K562 (cell line): Measurements from ENCODE around the gene FOXA3. TPM values are rescaled to one million over a fixed set of nuclear protein-coding genes. Genes with fewer than 3 reads are reported as not detected.
A peak's percentile ranks its signal among the peaks of the same experiment; 100 is the strongest.

Source experiments
- ATAC-seq: fragments of 200-7000 bp; cut with Tn5 transposase; 3 replicates; pipeline ENCODE4 v1.9.1; 2020; ENCODE audit warnings: moderate library complexity
- BruUV-seq: library from RNA; stranded (reverse); fragments of 400-500 nt; replicated peaks from 2 replicates; lab custom pipeline; 2021; lab: Mats Ljungman, UMichigan
- CTCF ChIA-PET: fragments of 300-600 bp; formaldehyde crosslinking; extraction: SDS; loops from one replicate; lab custom pipeline; 2021; ENCODE audit warnings: low intra/inter-chr PET ratio; lab: Yijun Ruan, JAX
- POLR2A ChIA-PET: fragments of 300-600, 350-650 bp; sonication (Branson Sonifier 250); formaldehyde crosslinking; extraction: SDS; loops from one replicate; lab custom pipeline; 2021; ENCODE audit warnings: antibody characterized with exemption, inconsistent platforms; lab: Yijun Ruan, JAX
- DNase-seq, 4 experiments: peaks; one replicate each; pipeline versions ENCODE4 v3.0.0 to v3.0.0-alpha.2; 2011 to 2018; ENCODE audit warnings: low spot score in 3 of 4, mixed read lengths in 3 of 4; ENCODE audit errors: extremely low read depth in 1 of 4
- FAIRE-seq: peaks from 2 replicates; lab custom pipeline; 2011; peaks lifted over from hg19 to GRCh38; lab: Jason Lieb, UNC
- H2AFZ ChIP-seq: 2 replicates; pipeline ENCODE4 v1.6.0; 2011; ENCODE audit warnings: low read depth, low read length, control low read depth, inconsistent platforms
- H3K27ac ChIP-seq: fragments of 200-600 bp; 3 replicates; pipeline ENCODE4 v1.8.0; 2011; ENCODE audit warnings: low read depth, mild to moderate bottlenecking, control low read depth, inconsistent platforms, low read length, moderate library complexity, mixed read lengths; ENCODE audit errors: extremely low read depth
- H3K27me3 ChIP-seq, 2 experiments: fragments of 300-600 bp in 1 of 2; 2 replicates in 1 of 2; 3 replicates in 1 of 2; pipeline versions ENCODE4 v1.6.0 to v1.8.0; 2011; ENCODE audit warnings: inconsistent platforms in 2 of 2, low read length in 2 of 2, mild to moderate bottlenecking in 1 of 2, mixed read lengths in 1 of 2, moderate library complexity in 1 of 2; ENCODE audit not compliant: control insufficient read depth in 2 of 2, insufficient read depth in 2 of 2
- H3K36me3 ChIP-seq: fragments of 300-600 bp; 3 replicates; pipeline ENCODE4 v1.8.0; 2011; ENCODE audit warnings: mild to moderate bottlenecking, low read length, inconsistent platforms; ENCODE audit not compliant: control insufficient read depth, insufficient read depth
- H3K4me1 ChIP-seq, 2 experiments: fragments of 200-600 bp in 1 of 2; replicated peaks in 1 of 2; 2 replicates in 1 of 2; 3 replicates in 1 of 2; pipeline versions ENCODE4 v1.5.1 to v1.8.0; 2011; ENCODE audit warnings: inconsistent platforms in 2 of 2, low read length in 2 of 2, mild to moderate bottlenecking in 1 of 2, mixed read lengths in 1 of 2, moderate library complexity in 1 of 2; ENCODE audit not compliant: control insufficient read depth in 2 of 2, insufficient read depth in 2 of 2
- H3K4me2 ChIP-seq: 2 replicates; pipeline ENCODE4 v1.6.1; 2011; ENCODE audit warnings: low read length, control low read depth, inconsistent platforms, mixed read lengths; ENCODE audit not compliant: insufficient read depth
- H3K4me3 ChIP-seq: fragments of 200-600 bp; sonication (generic), shearing (Covaris generic); 2 replicates; pipeline ENCODE4 v1.5.1; 2016; ENCODE audit warnings: control low read depth, inconsistent platforms
- H3K79me2 ChIP-seq: fragments of 200-600 bp; 3 replicates; pipeline ENCODE4 v1.8.0; 2011; ENCODE audit warnings: low read length, inconsistent platforms; ENCODE audit not compliant: control insufficient read depth, insufficient read depth
- H3K9ac ChIP-seq, 2 experiments: 2 replicates each; pipeline versions ENCODE4 v1.6.0 to v1.6.1; 2011; ENCODE audit warnings: low read depth in 2 of 2, low read length in 2 of 2, control low read depth in 1 of 2, inconsistent platforms in 1 of 2, mild to moderate bottlenecking in 1 of 2, mixed read lengths in 1 of 2; ENCODE audit not compliant: insufficient read depth in 1 of 2
- H3K9me1 ChIP-seq: one replicate; pipeline ENCODE4 v1.6.0; 2011; ENCODE audit warnings: inconsistent platforms, mild to moderate bottlenecking, low read length, moderate library complexity; ENCODE audit not compliant: control insufficient read depth, insufficient read depth
- H3K9me3 ChIP-seq: replicated peaks from 2 replicates; pipeline ENCODE4 v1.5.1; 2011; ENCODE audit warnings: low read depth, low read length, inconsistent platforms; ENCODE audit not compliant: control insufficient read depth, insufficient read depth
- H4K20me1 ChIP-seq: replicated peaks from 2 replicates; pipeline ENCODE4 v1.6.1; 2011; ENCODE audit warnings: low read length, inconsistent platforms, mixed read lengths; ENCODE audit not compliant: control insufficient read depth, insufficient read depth
- DDX20 ChIP-seq: fragments of 450-650 bp; IDR thresholded peaks from 2 replicates; pipeline ENCODE4 v1.6.1; 2016; ENCODE audit warnings: missing genetic modification characterization, low read depth, mild to moderate bottlenecking, missing compliant biosample characterization, moderate library complexity
- ELF4 ChIP-seq: fragments of 450-650 bp; formaldehyde crosslinking; IDR thresholded peaks from 2 replicates; pipeline ENCODE4 v1.4.0; 2022; ENCODE audit warnings: missing genetic modification characterization
- POLR2H ChIP-seq: IDR thresholded peaks from 2 replicates; pipeline ENCODE4 v1.6.1; 2016; ENCODE audit warnings: missing genetic modification characterization, low read depth, mild to moderate bottlenecking, control low read depth, missing compliant biosample characterization, moderate library complexity
- SMARCE1 ChIP-seq: fragments of 450-650 bp; IDR thresholded peaks from 2 replicates; pipeline ENCODE4 v1.7.1; 2016; ENCODE audit warnings: mild to moderate bottlenecking
- XRCC3 ChIP-seq: fragments of 450-650 bp; IDR thresholded peaks from 2 replicates; pipeline ENCODE4 v1.6.1; 2017; ENCODE audit warnings: mild to moderate bottlenecking, moderate library complexity
- ZNF316 ChIP-seq: fragments of 450-650 bp; IDR thresholded peaks from 2 replicates; pipeline ENCODE4 v1.6.1; 2016
- ZNF507 ChIP-seq: conservative IDR thresholded peaks from 2 replicates; pipeline ENCODE4 v1.6.1; 2017; ENCODE audit warnings: missing genetic modification characterization, missing compliant biosample characterization
- WGBS: fragments of 100-300 bp; shearing (Covaris generic); methylation state at CpG from one replicate; pipeline ENCODE4 v1.1.6; 2016; ENCODE audit warnings: low coverage, mixed read lengths; ENCODE audit not compliant: insufficient coverage; ENCODE audit errors: missing lambda C conversion rate; 5-methylcytosine and 5-hydroxymethylcytosine counted together
- in situ Hi-C: fragments of 300-500 bp; cut with MboI; formaldehyde crosslinking; loops from 4 replicates; pipeline ENCODE4 v1.15.0; 2018; ENCODE audit warnings: inconsistent platforms, mixed read lengths
- intact Hi-C: fragments of 100-400 bp; cut with micrococcal nuclease; formaldehyde crosslinking; loops from 2 replicates; pipeline ENCODE4 v1.14.2; 2022
- polyA plus RNA-seq, 8 experiments: library from polyadenylated mRNA; depleted of rRNA in 4 of 8; stranded (reverse) in 5 of 8; unstranded in 3 of 8; fragments of >200 nt; fragmentation: Nextera tagmentation in 2 of 8; fragmentation: Illumina TruSeq in 1 of 8; extraction: Ambion mirVana in 2 of 8; extraction: Trizol in 1 of 8; gene quantifications; 2 replicates each; pipeline versions ENCODE4 v1.2.1 to v1.2.3, GENCODE V29; 2011 to 2014; ENCODE audit warnings: inconsistent platforms in 1 of 8, missing spikeins in 1 of 8
- total RNA-seq, 7 experiments: library from RNA; depleted of rRNA in 6 of 7; stranded (reverse); fragments of >200 nt in 6 of 7; fragmentation: Illumina TruSeq in 2 of 7; extraction: Trizol in 2 of 7; gene quantifications; 2 replicates each; pipeline versions ENCODE4 v1.2.1 to v1.2.3, GENCODE V29; 2011 to 2021; ENCODE audit warnings: low replicate concordance in 1 of 7
- TF ChIP-seq, protein P1 (sequence below): sonication (generic); formaldehyde crosslinking; IDR thresholded peaks from 2 replicates; pipeline ENCODE4 v1.8.0; 2022; ENCODE audit warnings: mild to moderate bottlenecking, low read depth, missing genetic modification reagents
- TF ChIP-seq, protein P2 (sequence below), 2 experiments: fragments of 450-650 bp; formaldehyde crosslinking in 1 of 2; IDR thresholded peaks; 2 replicates each; pipeline versions ENCODE4 v1.4.0 to v1.6.1; 2014 to 2020; ENCODE audit warnings: mild to moderate bottlenecking in 2 of 2, borderline replicate concordance in 1 of 2, low read depth in 1 of 2
- TF ChIP-seq, protein P3 (sequence below), 2 experiments: fragments of 200-800 bp in 1 of 2; sonication (Bioruptor generic) in 1 of 2; sonication (generic) in 1 of 2; formaldehyde crosslinking in 1 of 2; IDR thresholded peaks in 1 of 2; conservative IDR thresholded peaks in 1 of 2; 2 replicates each; pipeline versions ENCODE4 v1.5.0 to v1.6.1; 2016 to 2020; ENCODE audit warnings: missing compliant biosample characterization in 1 of 2, missing genetic modification characterization in 1 of 2, missing genetic modification reagents in 1 of 2

Gene FOXA3
- total and polyA plus RNA-seq, 9 of the 15 experiments (the other 6 are each of a cell fraction or from before 2014, with no cell fraction given): 1.3 to 15.5 (median 4.7) TPM

DNA sequence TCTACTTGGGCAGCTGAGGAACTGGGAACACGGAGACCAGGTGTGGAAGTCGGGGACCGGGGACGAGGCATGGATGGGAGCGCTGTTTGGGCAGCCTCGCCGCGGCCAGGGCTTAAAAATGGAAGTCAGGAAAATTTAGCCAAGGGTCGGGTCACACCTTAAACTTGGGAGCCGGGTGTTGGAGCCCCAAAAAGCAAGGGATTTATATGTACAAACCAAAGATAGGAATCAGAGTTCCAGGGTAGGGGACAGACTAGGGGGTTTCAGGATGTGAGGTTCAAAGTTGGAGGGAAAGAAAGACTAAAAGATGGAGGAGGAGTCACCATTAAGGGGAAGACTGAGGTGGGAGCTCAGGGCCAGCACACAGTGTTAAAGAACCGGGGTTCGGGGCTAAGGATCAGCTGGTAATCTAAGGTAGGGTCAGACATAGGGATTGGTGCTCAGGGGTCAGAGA lies 530 bp downstream of the FOXA3 start:
- Histone ChIP-seq H3K27ac (peak overlapping the region; percentile 37; the same call in 2 of the 3 replicates), H3K36me3 (peaks cover 17% of the 10 kb centered on the region; the same call in 2 of the 3 replicates), H3K4me1 (peaks cover 23 to 45% of the 10 kb centered on the region in 2 experiments), H3K79me2 (peaks cover 51% of the 10 kb centered on the region), H3K4me2 (peak overlapping the region; percentile 100), H3K9ac (peak overlapping the region; percentile 52 to 94), H3K4me3 (peak overlapping the region; percentile 95), H4K20me1 (no peaks in the 10 kb centered on the region), H3K9me1 (peaks cover 2% of the 10 kb centered on the region), H3K9me3 (no peaks in the 10 kb centered on the region), H3K27me3 (no peaks in the 10 kb centered on the region), H2AFZ (peak overlapping the region; percentile 76)
- intact Hi-C loops: no loop called here
- no peak for DNase-seq
- FAIRE-seq: peak; percentile 26
- in situ Hi-C loops: no loop called here
- POLR2A ChIA-PET: interaction anchor here (0.5 to 2.1 kb wide), 11 partner anchors 8 to 755 kb away, joined by 3 to 11 read pairs (median 4); no protein-coding TSS in a partner anchor
- CTCF ChIA-PET: interaction anchor here (0.6 to 5.5 kb wide), 4 partner anchors 17 to 683 kb away, joined by 3 to 102 read pairs (median 10); partner anchors contain the start of gene IRF2BP1
- no TSS peak for BruUV-seq
- WGBS: 11% methylated on average over 12 of the region's 12 CpGs
- ATAC-seq: no peak
- TF ChIP-seq ZNF316 (no peak), XRCC3 (no peak), ELF4 (CRISPR knock-in tag) (no peak), DDX20 (tag) (no peak), SMARCE1 (peak; percentile 23; the same call in 1 of the 2 replicates), POLR2H (no peak), ZNF507 (tag) (no peak)
- TF ChIP-seq, protein P1, sequence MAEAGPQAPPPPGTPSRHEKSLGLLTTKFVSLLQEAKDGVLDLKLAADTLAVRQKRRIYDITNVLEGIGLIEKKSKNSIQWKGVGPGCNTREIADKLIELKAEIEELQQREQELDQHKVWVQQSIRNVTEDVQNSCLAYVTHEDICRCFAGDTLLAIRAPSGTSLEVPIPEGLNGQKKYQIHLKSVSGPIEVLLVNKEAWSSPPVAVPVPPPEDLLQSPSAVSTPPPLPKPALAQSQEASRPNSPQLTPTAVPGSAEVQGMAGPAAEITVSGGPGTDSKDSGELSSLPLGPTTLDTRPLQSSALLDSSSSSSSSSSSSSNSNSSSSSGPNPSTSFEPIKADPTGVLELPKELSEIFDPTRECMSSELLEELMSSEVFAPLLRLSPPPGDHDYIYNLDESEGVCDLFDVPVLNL (CRISPR knock-in tag): no peak
- TF ChIP-seq, protein P2, sequence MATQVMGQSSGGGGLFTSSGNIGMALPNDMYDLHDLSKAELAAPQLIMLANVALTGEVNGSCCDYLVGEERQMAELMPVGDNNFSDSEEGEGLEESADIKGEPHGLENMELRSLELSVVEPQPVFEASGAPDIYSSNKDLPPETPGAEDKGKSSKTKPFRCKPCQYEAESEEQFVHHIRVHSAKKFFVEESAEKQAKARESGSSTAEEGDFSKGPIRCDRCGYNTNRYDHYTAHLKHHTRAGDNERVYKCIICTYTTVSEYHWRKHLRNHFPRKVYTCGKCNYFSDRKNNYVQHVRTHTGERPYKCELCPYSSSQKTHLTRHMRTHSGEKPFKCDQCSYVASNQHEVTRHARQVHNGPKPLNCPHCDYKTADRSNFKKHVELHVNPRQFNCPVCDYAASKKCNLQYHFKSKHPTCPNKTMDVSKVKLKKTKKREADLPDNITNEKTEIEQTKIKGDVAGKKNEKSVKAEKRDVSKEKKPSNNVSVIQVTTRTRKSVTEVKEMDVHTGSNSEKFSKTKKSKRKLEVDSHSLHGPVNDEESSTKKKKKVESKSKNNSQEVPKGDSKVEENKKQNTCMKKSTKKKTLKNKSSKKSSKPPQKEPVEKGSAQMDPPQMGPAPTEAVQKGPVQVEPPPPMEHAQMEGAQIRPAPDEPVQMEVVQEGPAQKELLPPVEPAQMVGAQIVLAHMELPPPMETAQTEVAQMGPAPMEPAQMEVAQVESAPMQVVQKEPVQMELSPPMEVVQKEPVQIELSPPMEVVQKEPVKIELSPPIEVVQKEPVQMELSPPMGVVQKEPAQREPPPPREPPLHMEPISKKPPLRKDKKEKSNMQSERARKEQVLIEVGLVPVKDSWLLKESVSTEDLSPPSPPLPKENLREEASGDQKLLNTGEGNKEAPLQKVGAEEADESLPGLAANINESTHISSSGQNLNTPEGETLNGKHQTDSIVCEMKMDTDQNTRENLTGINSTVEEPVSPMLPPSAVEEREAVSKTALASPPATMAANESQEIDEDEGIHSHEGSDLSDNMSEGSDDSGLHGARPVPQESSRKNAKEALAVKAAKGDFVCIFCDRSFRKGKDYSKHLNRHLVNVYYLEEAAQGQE (IDR thresholded peaks at IDR 0.05; ENCODE audit: borderline replicate concordance): no peak
- TF ChIP-seq, protein P2 (CRISPR knock-in tag; IDR thresholded peaks at IDR 0.05; ENCODE audit: low read depth): no peak
- TF ChIP-seq, protein P3, sequence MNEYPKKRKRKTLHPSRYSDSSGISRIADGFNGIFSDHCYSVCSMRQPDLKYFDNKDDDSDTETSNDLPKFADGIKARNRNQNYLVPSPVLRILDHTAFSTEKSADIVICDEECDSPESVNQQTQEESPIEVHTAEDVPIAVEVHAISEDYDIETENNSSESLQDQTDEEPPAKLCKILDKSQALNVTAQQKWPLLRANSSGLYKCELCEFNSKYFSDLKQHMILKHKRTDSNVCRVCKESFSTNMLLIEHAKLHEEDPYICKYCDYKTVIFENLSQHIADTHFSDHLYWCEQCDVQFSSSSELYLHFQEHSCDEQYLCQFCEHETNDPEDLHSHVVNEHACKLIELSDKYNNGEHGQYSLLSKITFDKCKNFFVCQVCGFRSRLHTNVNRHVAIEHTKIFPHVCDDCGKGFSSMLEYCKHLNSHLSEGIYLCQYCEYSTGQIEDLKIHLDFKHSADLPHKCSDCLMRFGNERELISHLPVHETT (CRISPR knock-in tag; conservative IDR thresholded peaks at IDR 0.05 in 1 of 2, IDR thresholded peaks at IDR 0.05 in 1 of 2): peak in 1 of 2 experiments; percentile 0; a peak in 1 of 4 replicates
